Measurements from ENCODE around the gene EVPL. TPM values are rescaled to one million over a fixed set of nuclear protein-coding genes. Genes with fewer than 3 reads are reported as not detected.
"Not testable (repeated sequence)": the region's sequence is repeated elsewhere in the genome, so short reads cannot be mapped to it uniquely, and the experiment has no call there.

Gene EVPL
- total and polyA plus RNA-seq, 2 donors from 2014 or later, result 11.1 to 23.5 TPM

GRCh38 chr17:76048711-76049110 is 21.6 kb upstream of the EVPL start:
- no peak for TF ChIP-seq CTCF (IDR thresholded peaks at IDR 0.05; ENCODE audit: borderline replicate concordance, extremely low read depth, insufficient read depth)
- Histone ChIP-seq H3K27ac (ENCODE audit: low read depth in 2 of 2, low read length in 2 of 2) (no peak overlapping the region), H3K4me1 (ENCODE audit: control insufficient read depth in 2 of 3, insufficient read depth in 2 of 3, low read depth in 1 of 3, low read length in 3 of 3) (peaks cover 0 to 4% (median 2%) of the 10 kb centered on the region in 3 donors), H3K9me3 (ENCODE audit: control insufficient read depth in 2 of 3, insufficient read depth in 1 of 3, low read length in 3 of 3) (no peaks in the 10 kb centered on the region), H3K4me3 (ENCODE audit: low read length in 3 of 3) (no peak overlapping the region), H3K27me3 (ENCODE audit: control insufficient read depth, insufficient read depth, low read length) (no peaks in the 10 kb centered on the region), H3K36me3 (ENCODE audit: control insufficient read depth in 2 of 3, insufficient read depth in 3 of 3, low read length in 3 of 3) (peaks cover 14 to 51% (median 41%) of the 10 kb centered on the region in 3 donors), H3K9ac (ENCODE audit: low read length in 3 of 3) (no peak overlapping the region)
- DNase-seq (no peak), FAIRE-seq (no peak)
- intact Hi-C loops (cut with DNase I), result no loop called here

- DNase-seq, result no peak
- intact Hi-C loops (cut with DNase I), result no loop called here
- no peaks in the 10 kb centered on the region for H3K27me3 ChIP-seq (ENCODE audit: control insufficient read depth, insufficient read depth, low read length)
- H3K4me1 ChIP-seq (ENCODE audit: control insufficient read depth in 2 of 3, insufficient read depth in 2 of 3, low read depth in 1 of 3, low read length in 3 of 3), result peaks cover 0 to 4% (median 2%) of the 10 kb centered on the region in 3 donors
- no peak for TF ChIP-seq CTCF (IDR thresholded peaks at IDR 0.05; ENCODE audit: borderline replicate concordance, extremely low read depth, insufficient read depth)
- no peak overlapping the region for H3K27ac ChIP-seq (ENCODE audit: low read depth in 2 of 2, low read length in 2 of 2)
- H3K36me3 ChIP-seq (ENCODE audit: control insufficient read depth in 2 of 3, insufficient read depth in 3 of 3, low read length in 3 of 3), result peaks cover 18 to 57% (median 42%) of the 10 kb centered on the region in 3 donors
- FAIRE-seq, result no peak
- H3K9me3 ChIP-seq (ENCODE audit: control insufficient read depth in 2 of 3, insufficient read depth in 1 of 3, low read length in 3 of 3), result no peaks in the 10 kb centered on the region
- H3K4me3 ChIP-seq (ENCODE audit: low read length in 3 of 3), result no peak overlapping the region
- H3K9ac ChIP-seq (ENCODE audit: low read length in 3 of 3), result no peak overlapping the region
These were observed 21.0 kb upstream of the EVPL start for GRCh38 chr17:76048025-76048605.

GRCh38 chr17:76046064-76046463 is 19.0 kb upstream of the EVPL start:
- no peak for FAIRE-seq
- TF ChIP-seq CTCF (IDR thresholded peaks at IDR 0.05; ENCODE audit: borderline replicate concordance, extremely low read depth, insufficient read depth), result no peak
- no peak overlapping the region for H3K4me3 ChIP-seq (ENCODE audit: low read length in 3 of 3)
- H3K36me3 ChIP-seq (ENCODE audit: control insufficient read depth in 2 of 3, insufficient read depth in 3 of 3, low read length in 3 of 3), result peaks cover 22 to 63% (median 50%) of the 10 kb centered on the region in 3 donors
- DNase-seq, result peak in 1 of 5 donors; percentile 39
- no peaks in the 10 kb centered on the region for H3K9me3 ChIP-seq (ENCODE audit: control insufficient read depth in 2 of 3, insufficient read depth in 1 of 3, low read length in 3 of 3)
- peaks cover 0 to 4% (median 1%) of the 10 kb centered on the region in 3 donors for H3K4me1 ChIP-seq (ENCODE audit: control insufficient read depth in 2 of 3, insufficient read depth in 2 of 3, low read depth in 1 of 3, low read length in 3 of 3)
- no peak overlapping the region for H3K9ac ChIP-seq (ENCODE audit: low read length in 3 of 3)
- no peaks in the 10 kb centered on the region for H3K27me3 ChIP-seq (ENCODE audit: control insufficient read depth, insufficient read depth, low read length)
- H3K27ac ChIP-seq (ENCODE audit: low read depth in 2 of 2, low read length in 2 of 2), result no peak overlapping the region
- intact Hi-C loops (cut with DNase I), result no loop called here

GRCh38 chr17:76044475-76045007 is 17.4 kb upstream of the EVPL start:
- intact Hi-C loops (cut with DNase I); H3K4me1 ChIP-seq (ENCODE audit: control insufficient read depth in 2 of 3, insufficient read depth in 2 of 3, low read depth in 1 of 3, low read length in 3 of 3); H3K9me3 ChIP-seq (ENCODE audit: control insufficient read depth in 2 of 3, insufficient read depth in 1 of 3, low read length in 3 of 3); FAIRE-seq; H3K27me3 ChIP-seq (ENCODE audit: control insufficient read depth, insufficient read depth, low read length); H3K27ac ChIP-seq (ENCODE audit: low read depth in 2 of 2, low read length in 2 of 2); H3K9ac ChIP-seq (ENCODE audit: low read length in 3 of 3); H3K4me3 ChIP-seq (ENCODE audit: low read length in 3 of 3): not testable (repeated sequence)
- H3K36me3 ChIP-seq (ENCODE audit: control insufficient read depth in 2 of 3, insufficient read depth in 3 of 3, low read length in 3 of 3), result peaks cover 26 to 71% (median 60%) of the 10 kb centered on the region in 3 donors
- DNase-seq, result peak in 1 of 5 donors; percentile 7

GRCh38 chr17:76042868-76043267 is 15.8 kb upstream of the EVPL start:
- DNase-seq; H3K4me3 ChIP-seq (ENCODE audit: low read length in 3 of 3); H3K9me3 ChIP-seq (ENCODE audit: control insufficient read depth in 2 of 3, insufficient read depth in 1 of 3, low read length in 3 of 3); H3K27ac ChIP-seq (ENCODE audit: low read depth in 2 of 2, low read length in 2 of 2); intact Hi-C loops (cut with DNase I); H3K4me1 ChIP-seq (ENCODE audit: control insufficient read depth in 2 of 3, insufficient read depth in 2 of 3, low read depth in 1 of 3, low read length in 3 of 3); H3K9ac ChIP-seq (ENCODE audit: low read length in 3 of 3); H3K27me3 ChIP-seq (ENCODE audit: control insufficient read depth, insufficient read depth, low read length); FAIRE-seq: not testable (repeated sequence)
- peaks cover 23 to 68% (median 56%) of the 10 kb centered on the region in 3 donors for H3K36me3 ChIP-seq (ENCODE audit: control insufficient read depth in 2 of 3, insufficient read depth in 3 of 3, low read length in 3 of 3)
